MM.1S (cell line): ENCODE measurements around the gene ZBTB38.

Source experiments
- DNase-seq: peaks from one replicate; pipeline ENCODE4 v3.0.0-alpha.2; 2015
- H2AFZ ChIP-seq: fragments of 300-600 bp; sonication (generic); 2 replicates; pipeline ENCODE4 v1.6.0; 2016; ENCODE audit warnings: antibody characterized with exemption, low read length
- H3F3A ChIP-seq: fragments of 300-600 bp; sonication (generic); 2 replicates; pipeline ENCODE4 v1.6.1; 2016; ENCODE audit warnings: mild to moderate bottlenecking, antibody characterized with exemption, low read length, moderate library complexity, mixed read lengths; ENCODE audit not compliant: insufficient read depth
- H3K27ac ChIP-seq: fragments of 300-600 bp; sonication (generic); 2 replicates; pipeline ENCODE4 v1.5.1; 2016; ENCODE audit warnings: mild to moderate bottlenecking, low read length
- H3K27me3 ChIP-seq: fragments of 300-600 bp; sonication (generic); replicated peaks from 2 replicates; pipeline ENCODE4 v1.6.0; 2016; ENCODE audit warnings: low read length; ENCODE audit not compliant: insufficient read depth
- H3K36me3 ChIP-seq: fragments of 300-600 bp; sonication (generic); replicated peaks from 2 replicates; pipeline ENCODE4 v1.6.1; 2016; ENCODE audit warnings: mild to moderate bottlenecking, low read length, mixed read lengths; ENCODE audit not compliant: insufficient read depth
- H3K4me1 ChIP-seq: fragments of 300-600 bp; sonication (generic); 2 replicates; pipeline ENCODE4 v1.6.1; 2016; ENCODE audit warnings: low read length, mixed read lengths
- H3K4me2 ChIP-seq: fragments of 300-600 bp; sonication (generic); 2 replicates; pipeline ENCODE4 v1.6.0; 2016; ENCODE audit warnings: low read depth, low read length
- H3K4me3 ChIP-seq: fragments of 300-600 bp; sonication (generic); 2 replicates; pipeline ENCODE4 v1.5.1; 2016; ENCODE audit warnings: low read length, mixed read lengths
- H3K79me2 ChIP-seq: fragments of 300-600 bp; sonication (generic); 2 replicates; pipeline ENCODE4 v1.6.1; 2016; ENCODE audit warnings: mixed run types, low read length, mixed read lengths
- H3K9ac ChIP-seq: fragments of 300-600 bp; sonication (generic); 2 replicates; pipeline ENCODE4 v1.6.1; 2016; ENCODE audit warnings: low read length, mixed read lengths
- H3K9me2 ChIP-seq: fragments of 300-600 bp; sonication (generic); replicated peaks from 2 replicates; pipeline ENCODE4 v1.6.1; 2016; ENCODE audit warnings: mild to moderate bottlenecking, low read length, mixed read lengths; ENCODE audit not compliant: insufficient read depth
- H3K9me3 ChIP-seq: fragments of 300-600 bp; sonication (generic); replicated peaks from 2 replicates; pipeline ENCODE4 v1.6.1; 2016; ENCODE audit warnings: mild to moderate bottlenecking, low read length, mixed read lengths; ENCODE audit not compliant: insufficient read depth
- H4K20me1 ChIP-seq: fragments of 300-600 bp; sonication (generic); 2 replicates; pipeline ENCODE4 v1.6.1; 2016; ENCODE audit warnings: mild to moderate bottlenecking, low read length, moderate library complexity, mixed read lengths; ENCODE audit not compliant: insufficient read depth
- CTCF ChIP-seq: fragments of 300-600 bp; sonication (generic); IDR thresholded peaks from 2 replicates; pipeline ENCODE4 v1.5.1; 2016; ENCODE audit warnings: antibody characterized with exemption, low read length, mixed read lengths
- EZH2 ChIP-seq: fragments of 300-600 bp; sonication (generic); optimal IDR thresholded peaks from 2 replicates; pipeline ENCODE3; 2017; ENCODE audit warnings: low read depth, mild to moderate bottlenecking, antibody characterized with exemption, low read length, mixed read lengths
- EZH2phosphoT487 ChIP-seq: fragments of 300-600 bp; sonication (generic); IDR thresholded peaks from 2 replicates; pipeline ENCODE4 v1.6.1; 2018; ENCODE audit warnings: antibody characterized with exemption, low read length

The ZBTB38 gene

GRCh38 chr3:141394560-141394959 is 26.3 kb downstream of the ZBTB38 start:
- DNase-seq: no peak
- no peak overlapping the region for H3K9ac ChIP-seq
- peak overlapping the region; percentile 37; the same call in 1 of the 2 replicates for H3K4me2 ChIP-seq
- H3F3A ChIP-seq: peaks cover 99% of the 10 kb centered on the region
- peak overlapping the region; percentile 52; the same call in 1 of the 2 replicates for H3K27ac ChIP-seq
- H4K20me1 ChIP-seq: no peaks in the 10 kb centered on the region
- H3K27me3 ChIP-seq: no peaks in the 10 kb centered on the region
- no peak overlapping the region for H2AFZ ChIP-seq
- H3K4me3 ChIP-seq: no peak overlapping the region
- H3K9me3 ChIP-seq: no peaks in the 10 kb centered on the region
- peaks cover 100% of the 10 kb centered on the region for H3K79me2 ChIP-seq
- peaks cover 31% of the 10 kb centered on the region for H3K36me3 ChIP-seq
- TF ChIP-seq EZH2phosphoT487 (no peak), EZH2 (no peak), CTCF (no peak)
- no peaks in the 10 kb centered on the region for H3K9me2 ChIP-seq
- peaks cover 76% of the 10 kb centered on the region for H3K4me1 ChIP-seq

- Histone ChIP-seq H3K79me2 (peaks cover 100% of the 10 kb centered on the region), H3K27me3 (no peaks in the 10 kb centered on the region), H3K4me3 (no peak overlapping the region), H3K9me2 (no peaks in the 10 kb centered on the region), H3K9ac (no peak overlapping the region), H4K20me1 (no peaks in the 10 kb centered on the region), H3K4me2 (peak overlapping the region; percentile 37; the same call in 1 of the 2 replicates), H3K27ac (peak overlapping the region; percentile 52; the same call in 1 of the 2 replicates), H3K36me3 (peaks cover 31% of the 10 kb centered on the region), H3K9me3 (no peaks in the 10 kb centered on the region), H3K4me1 (peaks cover 82% of the 10 kb centered on the region), H3F3A (peaks cover 99% of the 10 kb centered on the region), H2AFZ (no peak overlapping the region)
- TF ChIP-seq EZH2: no peak
- no peak for TF ChIP-seq EZH2phosphoT487
- TF ChIP-seq CTCF: no peak
- no peak for DNase-seq
Measured at GRCh38 chr3:141395005-141395589, 26.8 kb downstream of the ZBTB38 start.

GRCh38 chr3:141397996-141398395 is 29.7 kb downstream of the ZBTB38 start:
- H3K27me3 ChIP-seq: no peaks in the 10 kb centered on the region
- H3K9ac ChIP-seq: peak overlapping the region; percentile 100
- H3K4me1 ChIP-seq: peaks cover 74% of the 10 kb centered on the region
- peaks cover 92% of the 10 kb centered on the region for H3F3A ChIP-seq
- peak overlapping the region; percentile 97 for H3K4me2 ChIP-seq
- H4K20me1 ChIP-seq: no peaks in the 10 kb centered on the region
- no peak for TF ChIP-seq CTCF
- TF ChIP-seq EZH2: no peak
- no peak for TF ChIP-seq EZH2phosphoT487
- 0 out of 2 replicates have a peak overlapping the region, but pooled peaks have one; percentile 1 for H3K4me3 ChIP-seq
- no peaks in the 10 kb centered on the region for H3K9me2 ChIP-seq
- DNase-seq: peak; percentile 66
- no peaks in the 10 kb centered on the region for H3K9me3 ChIP-seq
- H3K27ac ChIP-seq: peak overlapping the region; percentile 98
- peaks cover 97% of the 10 kb centered on the region for H3K79me2 ChIP-seq
- no peak overlapping the region for H2AFZ ChIP-seq
- H3K36me3 ChIP-seq: peaks cover 24% of the 10 kb centered on the region
